Prostate gland (tissue), 2 donors: ENCODE data around the gene AFAP1L1. TPM values are rescaled to one million over a fixed set of nuclear protein-coding genes. Genes with fewer than 3 reads are reported as not detected.

Experiments used
- DNase-seq: peaks from one replicate; pipeline ENCODE4 v3.0.0-alpha.2; 2019; ENCODE audit warnings: low spot score
- H3K27ac ChIP-seq, 2 donors: fragments of 200-600 bp; sonication (generic); 2 replicates each; pipeline ENCODE4 v1.5.1; 2017 to 2019
- H3K27me3 ChIP-seq: fragments of 200-600 bp; sonication (generic); replicated peaks from 2 replicates; pipeline ENCODE4 v1.5.1; 2019; ENCODE audit not compliant: insufficient read depth
- H3K36me3 ChIP-seq, 2 donors: fragments of 200-600 bp; sonication (generic); 1 replicate in 1 of 2; 2 replicates in 1 of 2; pipeline versions ENCODE4 v1.5.1 to v1.8.1; 2017 to 2019
- H3K4me1 ChIP-seq: fragments of 200-600 bp; sonication (generic); replicated peaks from 2 replicates; pipeline ENCODE4 v1.5.1; 2019
- H3K4me3 ChIP-seq, 2 donors: fragments of 200-600 bp; sonication (generic); 2 replicates each; pipeline ENCODE4 v1.5.1; 2017 to 2019
- H3K9me3 ChIP-seq: fragments of 200-600 bp; sonication (generic); 2 replicates; pipeline ENCODE4 v1.5.1; 2017
- CTCF ChIP-seq, 4 experiments: fragments of 200-600 bp in 2 of 4; fragments of 450-650 bp in 2 of 4; sonication (generic) in 2 of 4; IDR thresholded peaks; 1 replicate in 3 of 4; 2 replicates in 1 of 4; pipeline ENCODE4 v1.5.1; 2016 to 2019; ENCODE audit warnings: antibody characterized with exemption in 4 of 4, mild to moderate bottlenecking in 2 of 4, moderate library complexity in 2 of 4
- POLR2A ChIP-seq: fragments of 450-650 bp; IDR thresholded peaks from one replicate; pipeline ENCODE4 v1.6.1; 2016; ENCODE audit warnings: antibody characterized with exemption, mild to moderate bottlenecking
- POLR2AphosphoS5 ChIP-seq: sonication (generic); formaldehyde crosslinking; IDR thresholded peaks from one replicate; pipeline ENCODE4 v1.6.1; 2017; ENCODE audit warnings: antibody characterized with exemption
- WGBS: methylation state at CpG from one replicate; pipeline ENCODE4 v1.1.5; 2018; 5-methylcytosine and 5-hydroxymethylcytosine counted together
- intact Hi-C: fragments of 100-400 bp; cut with DNase I; formaldehyde crosslinking; loops from one replicate; pipeline ENCODE4 v1.14.2; 2022
- total RNA-seq, 2 donors: library from RNA; depleted of rRNA; stranded (reverse); fragments of >200 nt; gene quantifications; one replicate each; pipeline ENCODE4 v1.1.0, GENCODE V29; 2016

AFAP1L1 gene
- total RNA-seq, 2 donors from 2014 or later, result 8.4 to 10.3 TPM

GRCh38 chr5:149300441-149300840 lies 28.8 kb downstream of the AFAP1L1 start:
- Histone ChIP-seq H3K4me3 (no peak overlapping the region), H3K27ac (no peak overlapping the region), H3K9me3 (no peaks in the 10 kb centered on the region), H3K4me1 (no peaks in the 10 kb centered on the region), H3K27me3 (no peaks in the 10 kb centered on the region), H3K36me3 (no peaks in the 10 kb centered on the region)
- no peak for DNase-seq
- 96% methylated on average over 6 of the region's 6 CpGs for whole genome bisulfite sequencing
- TF ChIP-seq POLR2A (no peak), CTCF (IDR thresholded peaks at IDR 0.05) (no peak), POLR2AphosphoS5 (no peak)
- intact Hi-C loops, result no loop called here

- no peak for DNase-seq
These were observed 29.5 kb downstream of the AFAP1L1 start for GRCh38 chr5:149301049-149301743.

GRCh38 chr5:149301744-149302380 lies 30.2 kb downstream of the AFAP1L1 start:
- no peak overlapping the region for H3K27ac ChIP-seq
- 76% methylated on average over 8 of the region's 8 CpGs for WGBS
- no peak for DNase-seq
- TF ChIP-seq POLR2A (no peak), CTCF (IDR thresholded peaks at IDR 0.05) (no peak), POLR2AphosphoS5 (no peak)
- no peaks in the 10 kb centered on the region for H3K4me1 ChIP-seq
- H3K36me3 ChIP-seq, result no peaks in the 10 kb centered on the region
- H3K4me3 ChIP-seq, result no peak overlapping the region
- intact Hi-C loops, result no loop called here
- no peaks in the 10 kb centered on the region for H3K9me3 ChIP-seq
- no peaks in the 10 kb centered on the region for H3K27me3 ChIP-seq

More at GRCh38 chr5:149301049-149301743, 29.5 kb downstream of the AFAP1L1 start:
- Histone ChIP-seq H3K9me3 (no peaks in the 10 kb centered on the region), H3K36me3 (no peaks in the 10 kb centered on the region), H3K4me1 (no peaks in the 10 kb centered on the region), H3K27ac (no peak overlapping the region), H3K4me3 (no peak overlapping the region), H3K27me3 (no peaks in the 10 kb centered on the region)
- 94% methylated on average over 13 of the region's 13 CpGs for WGBS
- TF ChIP-seq POLR2AphosphoS5, result no peak
- no peak for TF ChIP-seq CTCF (IDR thresholded peaks at IDR 0.05)
- TF ChIP-seq POLR2A, result no peak
- intact Hi-C loops, result no loop called here

- TF ChIP-seq POLR2A, result no peak
- TF ChIP-seq CTCF (IDR thresholded peaks at IDR 0.05), result no peak
- TF ChIP-seq POLR2AphosphoS5, result no peak
- no peaks in the 10 kb centered on the region for H3K36me3 ChIP-seq
- 88% methylated on average over 5 of the region's 5 CpGs for WGBS
- no peak for DNase-seq
- H3K27me3 ChIP-seq, result no peaks in the 10 kb centered on the region
- H3K4me1 ChIP-seq, result no peaks in the 10 kb centered on the region
- intact Hi-C loops, result no loop called here
- H3K27ac ChIP-seq, result no peak overlapping the region
- no peaks in the 10 kb centered on the region for H3K9me3 ChIP-seq
- no peak overlapping the region for H3K4me3 ChIP-seq
These were observed 31.0 kb downstream of the AFAP1L1 start for GRCh38 chr5:149302641-149303040.

- H3K36me3 ChIP-seq, result no peaks in the 10 kb centered on the region
- no peaks in the 10 kb centered on the region for H3K27me3 ChIP-seq
- H3K4me3 ChIP-seq, result no peak overlapping the region
- intact Hi-C loops, result no loop called here
- no peaks in the 10 kb centered on the region for H3K9me3 ChIP-seq
- H3K4me1 ChIP-seq, result no peaks in the 10 kb centered on the region
- WGBS, result 81% methylated on average over 4 of the region's 4 CpGs
- no peak for TF ChIP-seq POLR2A
- TF ChIP-seq POLR2AphosphoS5, result no peak
- TF ChIP-seq CTCF (IDR thresholded peaks at IDR 0.05), result no peak
- no peak for DNase-seq
- no peak overlapping the region for H3K27ac ChIP-seq
These were observed 31.6 kb downstream of the AFAP1L1 start for GRCh38 chr5:149303210-149303609.
